ENCODE data around the gene COL19A1. TPM values are rescaled to one million over a fixed set of nuclear protein-coding genes. Genes with fewer than 3 reads are reported as not detected.

Gene COL19A1
- total RNA-seq, 1 experiment from 2014 or later: not detected

DNA sequence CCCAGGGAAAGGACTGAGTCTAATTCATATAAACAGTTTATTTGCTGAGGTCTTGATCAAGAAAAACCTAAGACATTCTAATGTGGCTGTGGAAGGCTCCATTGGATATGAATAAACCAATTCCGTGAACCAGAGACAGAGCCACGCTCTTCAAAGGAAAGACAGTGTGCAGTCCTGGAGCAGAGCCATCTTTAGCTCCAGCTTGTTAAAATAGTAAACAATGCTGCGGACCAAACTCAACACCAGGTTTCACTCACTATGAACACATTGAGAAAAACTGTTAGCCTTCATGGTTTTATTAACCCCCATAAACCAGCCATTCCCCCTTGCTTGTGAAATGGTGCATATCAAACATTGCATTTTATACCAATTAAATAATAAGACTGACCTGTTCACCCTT lies 374.7 kb downstream of the COL19A1 start:
- TF ChIP-seq, protein P1, sequence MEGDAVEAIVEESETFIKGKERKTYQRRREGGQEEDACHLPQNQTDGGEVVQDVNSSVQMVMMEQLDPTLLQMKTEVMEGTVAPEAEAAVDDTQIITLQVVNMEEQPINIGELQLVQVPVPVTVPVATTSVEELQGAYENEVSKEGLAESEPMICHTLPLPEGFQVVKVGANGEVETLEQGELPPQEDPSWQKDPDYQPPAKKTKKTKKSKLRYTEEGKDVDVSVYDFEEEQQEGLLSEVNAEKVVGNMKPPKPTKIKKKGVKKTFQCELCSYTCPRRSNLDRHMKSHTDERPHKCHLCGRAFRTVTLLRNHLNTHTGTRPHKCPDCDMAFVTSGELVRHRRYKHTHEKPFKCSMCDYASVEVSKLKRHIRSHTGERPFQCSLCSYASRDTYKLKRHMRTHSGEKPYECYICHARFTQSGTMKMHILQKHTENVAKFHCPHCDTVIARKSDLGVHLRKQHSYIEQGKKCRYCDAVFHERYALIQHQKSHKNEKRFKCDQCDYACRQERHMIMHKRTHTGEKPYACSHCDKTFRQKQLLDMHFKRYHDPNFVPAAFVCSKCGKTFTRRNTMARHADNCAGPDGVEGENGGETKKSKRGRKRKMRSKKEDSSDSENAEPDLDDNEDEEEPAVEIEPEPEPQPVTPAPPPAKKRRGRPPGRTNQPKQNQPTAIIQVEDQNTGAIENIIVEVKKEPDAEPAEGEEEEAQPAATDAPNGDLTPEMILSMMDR (conservative IDR thresholded peaks at IDR 0.05): no peak
- no peak for TF ChIP-seq EZH2 (IDR thresholded peaks at IDR 0.05; ENCODE audit: low read depth)
- intact Hi-C loops (cut with micrococcal nuclease; ENCODE audit: unreplicated experiment): no loop called here

DNA sequence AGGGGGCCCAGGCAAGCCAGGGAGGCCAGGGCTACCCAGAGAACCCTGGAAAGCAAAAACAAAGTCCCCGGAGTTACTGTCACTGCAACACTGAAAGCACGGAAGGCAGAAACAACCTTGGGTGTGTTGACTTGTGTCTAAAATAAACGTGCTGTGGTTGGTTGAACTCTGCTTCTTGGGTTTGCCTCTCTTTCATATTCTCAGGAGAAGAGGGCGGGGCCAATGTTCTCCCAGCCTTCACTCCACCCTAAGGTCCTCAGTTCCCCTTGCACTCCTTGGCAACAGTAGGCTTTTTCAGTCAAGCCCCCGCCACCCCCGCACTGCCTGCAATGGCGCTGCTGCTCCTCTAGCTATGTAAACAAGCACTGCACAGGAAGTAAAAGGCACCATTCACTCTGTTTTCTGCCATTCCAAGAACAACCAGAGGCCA lies 375.6 kb downstream of the COL19A1 start:
- H3K79me2 ChIP-seq (ENCODE audit: low read depth): no peaks in the 10 kb centered on the region
- ChIA-PET CTCF (no interaction called here), POLR2A (ENCODE audit: unreplicated experiment) (no interaction called here)
- TF ChIP-seq EZH2 (IDR thresholded peaks at IDR 0.05; ENCODE audit: low read depth): no peak
- TF ChIP-seq, protein P1 (conservative IDR thresholded peaks at IDR 0.05): no peak
- no peaks in the 10 kb centered on the region for H3F3A ChIP-seq (ENCODE audit: insufficient read depth, low read depth)
- H3K9me3 ChIP-seq (ENCODE audit: insufficient read depth, low read depth): no peaks in the 10 kb centered on the region
- H3K36me3 ChIP-seq (ENCODE audit: low read depth): no peaks in the 10 kb centered on the region
- H3K4me1 ChIP-seq (replicated peaks; ENCODE audit: insufficient read depth): no peaks in the 10 kb centered on the region
- H3K27ac ChIP-seq: no peak overlapping the region
- no peak for DNase-seq
- intact Hi-C loops (cut with micrococcal nuclease; ENCODE audit: unreplicated experiment): no loop called here
- no peak overlapping the region for H3K4me2 ChIP-seq
- H2AFZ ChIP-seq: no peak overlapping the region
- no TSS peak for BruUV-seq (replicated peaks)
- H3K27me3 ChIP-seq (ENCODE audit: insufficient read depth, low read depth): peaks cover 10% of the 10 kb centered on the region; the same call in 1 of the 2 replicates
- no peaks in the 10 kb centered on the region for H4K20me1 ChIP-seq (ENCODE audit: insufficient read depth)
- H3K9me2 ChIP-seq (ENCODE audit: insufficient read depth): no peaks in the 10 kb centered on the region
- H3K4me3 ChIP-seq: no peak overlapping the region

More for the DNA sequence above, 374.7 kb downstream of the COL19A1 start:
- H3K4me3 ChIP-seq: no peak overlapping the region
- H3K9me3 ChIP-seq (ENCODE audit: insufficient read depth, low read depth): no peaks in the 10 kb centered on the region
- no peak overlapping the region for H2AFZ ChIP-seq
- H3K4me1 ChIP-seq (replicated peaks; ENCODE audit: insufficient read depth): no peaks in the 10 kb centered on the region
- no peak overlapping the region for H3K27ac ChIP-seq
- H3K27me3 ChIP-seq (ENCODE audit: insufficient read depth, low read depth): peaks cover 3% of the 10 kb centered on the region; the same call in 1 of the 2 replicates
- H3K4me2 ChIP-seq: no peak overlapping the region
- H3F3A ChIP-seq (ENCODE audit: insufficient read depth, low read depth): no peaks in the 10 kb centered on the region
- no peaks in the 10 kb centered on the region for H3K9me2 ChIP-seq (ENCODE audit: insufficient read depth)
- CTCF ChIA-PET: no interaction called here
- BruUV-seq (replicated peaks): no TSS peak
- POLR2A ChIA-PET (ENCODE audit: unreplicated experiment): no interaction called here
- no peak for DNase-seq
- H4K20me1 ChIP-seq (ENCODE audit: insufficient read depth): no peaks in the 10 kb centered on the region
- H3K79me2 ChIP-seq (ENCODE audit: low read depth): no peaks in the 10 kb centered on the region
- no peaks in the 10 kb centered on the region for H3K36me3 ChIP-seq (ENCODE audit: low read depth)

DNA sequence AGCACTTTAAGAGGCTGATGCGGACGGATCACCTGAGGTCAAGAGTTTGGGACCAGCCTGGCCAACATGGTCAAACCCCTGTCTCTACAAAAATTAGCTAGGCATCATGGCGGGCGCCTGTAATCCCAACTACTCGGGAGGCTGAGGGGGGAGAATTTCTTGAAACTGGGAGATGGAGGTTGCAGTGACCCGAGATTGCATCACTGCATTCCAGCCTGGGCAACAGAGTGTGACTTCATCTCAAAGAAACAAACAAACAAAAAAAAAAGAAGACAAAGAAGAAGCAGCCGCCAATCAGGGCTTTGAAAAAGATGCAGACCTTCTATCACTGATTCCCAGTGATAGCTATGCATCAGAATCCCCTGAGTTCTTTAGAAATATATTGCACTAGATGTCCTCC lies 379.8 kb downstream of the COL19A1 start:
- H3F3A ChIP-seq (ENCODE audit: insufficient read depth, low read depth): no peaks in the 10 kb centered on the region
- H3K4me2 ChIP-seq: no peak overlapping the region
- intact Hi-C loops (cut with micrococcal nuclease; ENCODE audit: unreplicated experiment): no loop called here
- no peaks in the 10 kb centered on the region for H3K36me3 ChIP-seq (ENCODE audit: low read depth)
- H4K20me1 ChIP-seq (ENCODE audit: insufficient read depth): no peaks in the 10 kb centered on the region
- H3K79me2 ChIP-seq (ENCODE audit: low read depth): no peaks in the 10 kb centered on the region
- H3K4me1 ChIP-seq (replicated peaks; ENCODE audit: insufficient read depth): no peaks in the 10 kb centered on the region
- no peaks in the 10 kb centered on the region for H3K9me3 ChIP-seq (ENCODE audit: insufficient read depth, low read depth)
- CTCF ChIA-PET: no interaction called here
- no TSS peak for BruUV-seq (replicated peaks)
- no peak for DNase-seq
- POLR2A ChIA-PET (ENCODE audit: unreplicated experiment): no interaction called here
- H3K9me2 ChIP-seq (ENCODE audit: insufficient read depth): no peaks in the 10 kb centered on the region
- H2AFZ ChIP-seq: no peak overlapping the region
- no peak overlapping the region for H3K4me3 ChIP-seq
- TF ChIP-seq, protein P1 (conservative IDR thresholded peaks at IDR 0.05): no peak
- no peak for TF ChIP-seq EZH2 (IDR thresholded peaks at IDR 0.05; ENCODE audit: low read depth)
- no peak overlapping the region for H3K27ac ChIP-seq
- H3K27me3 ChIP-seq (ENCODE audit: insufficient read depth, low read depth): peaks cover 20% of the 10 kb centered on the region

Data from PC-9 (cell line).